HG03039 (cell line): ENCODE results near the gene NEO1.

Source experiments
- ATAC-seq: cut with Tn5 transposase; IDR thresholded peaks from one replicate; pipeline ENCODE4 v1.9.1; 2021; ENCODE audit warnings: mild to moderate bottlenecking, moderate library complexity; ENCODE audit not compliant: unreplicated experiment

The NEO1 gene, protein sequence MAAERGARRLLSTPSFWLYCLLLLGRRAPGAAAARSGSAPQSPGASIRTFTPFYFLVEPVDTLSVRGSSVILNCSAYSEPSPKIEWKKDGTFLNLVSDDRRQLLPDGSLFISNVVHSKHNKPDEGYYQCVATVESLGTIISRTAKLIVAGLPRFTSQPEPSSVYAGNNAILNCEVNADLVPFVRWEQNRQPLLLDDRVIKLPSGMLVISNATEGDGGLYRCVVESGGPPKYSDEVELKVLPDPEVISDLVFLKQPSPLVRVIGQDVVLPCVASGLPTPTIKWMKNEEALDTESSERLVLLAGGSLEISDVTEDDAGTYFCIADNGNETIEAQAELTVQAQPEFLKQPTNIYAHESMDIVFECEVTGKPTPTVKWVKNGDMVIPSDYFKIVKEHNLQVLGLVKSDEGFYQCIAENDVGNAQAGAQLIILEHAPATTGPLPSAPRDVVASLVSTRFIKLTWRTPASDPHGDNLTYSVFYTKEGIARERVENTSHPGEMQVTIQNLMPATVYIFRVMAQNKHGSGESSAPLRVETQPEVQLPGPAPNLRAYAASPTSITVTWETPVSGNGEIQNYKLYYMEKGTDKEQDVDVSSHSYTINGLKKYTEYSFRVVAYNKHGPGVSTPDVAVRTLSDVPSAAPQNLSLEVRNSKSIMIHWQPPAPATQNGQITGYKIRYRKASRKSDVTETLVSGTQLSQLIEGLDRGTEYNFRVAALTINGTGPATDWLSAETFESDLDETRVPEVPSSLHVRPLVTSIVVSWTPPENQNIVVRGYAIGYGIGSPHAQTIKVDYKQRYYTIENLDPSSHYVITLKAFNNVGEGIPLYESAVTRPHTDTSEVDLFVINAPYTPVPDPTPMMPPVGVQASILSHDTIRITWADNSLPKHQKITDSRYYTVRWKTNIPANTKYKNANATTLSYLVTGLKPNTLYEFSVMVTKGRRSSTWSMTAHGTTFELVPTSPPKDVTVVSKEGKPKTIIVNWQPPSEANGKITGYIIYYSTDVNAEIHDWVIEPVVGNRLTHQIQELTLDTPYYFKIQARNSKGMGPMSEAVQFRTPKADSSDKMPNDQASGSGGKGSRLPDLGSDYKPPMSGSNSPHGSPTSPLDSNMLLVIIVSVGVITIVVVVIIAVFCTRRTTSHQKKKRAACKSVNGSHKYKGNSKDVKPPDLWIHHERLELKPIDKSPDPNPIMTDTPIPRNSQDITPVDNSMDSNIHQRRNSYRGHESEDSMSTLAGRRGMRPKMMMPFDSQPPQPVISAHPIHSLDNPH (N-terminal part only)

DNA sequence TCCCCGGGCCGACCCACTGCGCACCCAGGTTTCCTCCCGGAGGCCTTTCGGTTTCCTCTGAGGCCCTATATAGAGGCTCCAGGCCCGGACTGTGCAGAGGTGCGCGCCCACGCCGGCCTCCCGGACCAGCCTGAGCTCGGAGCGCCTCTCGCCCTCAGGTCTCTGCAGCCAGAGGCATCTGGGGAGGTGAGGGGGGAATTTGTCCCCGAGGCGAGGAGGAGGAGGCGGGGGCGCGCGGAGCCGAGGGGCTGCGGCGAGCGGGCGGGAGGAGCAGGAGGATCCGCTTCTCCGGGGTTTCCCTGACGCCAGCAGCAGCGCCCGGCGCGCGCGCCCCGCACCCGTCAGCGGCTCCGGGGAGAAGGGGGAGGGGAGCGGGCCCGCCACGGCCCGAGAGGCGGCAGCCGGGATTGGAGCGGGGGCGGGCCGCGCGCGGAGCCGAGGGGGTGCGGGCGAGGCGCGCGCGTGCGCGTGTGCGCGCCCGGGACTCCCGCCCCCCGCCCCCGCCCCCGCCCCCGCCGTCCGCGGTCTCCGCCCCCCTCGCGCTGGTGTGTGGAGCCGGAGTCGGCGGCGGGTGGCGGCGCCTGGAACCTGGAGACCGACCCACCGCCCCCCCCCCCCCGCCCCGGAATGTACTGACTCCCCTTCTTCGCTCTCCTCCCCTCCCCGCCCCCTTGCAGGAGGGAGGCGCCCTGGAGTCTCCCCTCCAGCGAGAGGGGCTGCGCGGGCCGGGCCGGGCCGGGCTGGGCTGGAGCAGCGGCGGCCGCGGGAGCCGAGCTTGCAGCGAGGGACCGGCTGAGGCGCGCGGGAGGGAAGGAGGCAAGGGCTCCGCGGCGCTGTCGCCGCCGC, at the start of gene NEO1:
TSS of gene NEO1 (plus strand) at position 657 of the 846 bp plus-strand sequence. CDS start 213 bp downstream, outside the sequence.
- peak; percentile 43 for ATAC-seq

- ATAC-seq = no peak
Measured at GRCh38 chr15:73004462-73004861, 47.8 kb upstream of the NEO1 start.

- ATAC-seq = no peak
Measured at GRCh38 chr15:73005032-73005431, 47.2 kb upstream of the NEO1 start.

GRCh38 chr15:73005446-73005845, 46.8 kb upstream of the NEO1 start:
- ATAC-seq = no peak

DNA sequence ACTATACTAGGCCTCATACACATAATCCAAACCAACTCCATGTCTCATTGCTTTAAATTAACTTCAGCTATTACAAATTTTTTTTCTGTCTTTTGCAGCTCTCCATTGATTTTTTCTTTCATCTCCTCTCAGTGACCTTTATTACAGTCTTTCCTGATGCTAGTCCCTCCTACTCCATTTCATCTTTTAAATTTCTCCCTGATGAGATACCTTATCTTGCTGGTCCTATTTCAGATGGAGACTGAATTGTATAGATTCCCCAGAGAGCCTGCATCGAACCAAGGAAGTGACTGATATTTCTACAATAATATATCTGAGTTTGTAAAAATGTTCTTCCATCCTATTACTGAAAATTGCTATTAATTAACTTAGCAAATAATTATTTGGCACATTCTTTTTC, 45.7 kb upstream of the NEO1 start:
- no peak for ATAC-seq

- no peak for ATAC-seq
Measured at GRCh38 chr15:73009066-73010056, 42.9 kb upstream of the NEO1 start.

GRCh38 chr15:73010154-73011152, 41.8 kb upstream of the NEO1 start:
- no peak for ATAC-seq

- no peak for ATAC-seq
Measured at GRCh38 chr15:73014904-73015303, 37.4 kb upstream of the NEO1 start.

GRCh38 chr15:73015493-73015892, 36.8 kb upstream of the NEO1 start:
- no peak for ATAC-seq

DNA sequence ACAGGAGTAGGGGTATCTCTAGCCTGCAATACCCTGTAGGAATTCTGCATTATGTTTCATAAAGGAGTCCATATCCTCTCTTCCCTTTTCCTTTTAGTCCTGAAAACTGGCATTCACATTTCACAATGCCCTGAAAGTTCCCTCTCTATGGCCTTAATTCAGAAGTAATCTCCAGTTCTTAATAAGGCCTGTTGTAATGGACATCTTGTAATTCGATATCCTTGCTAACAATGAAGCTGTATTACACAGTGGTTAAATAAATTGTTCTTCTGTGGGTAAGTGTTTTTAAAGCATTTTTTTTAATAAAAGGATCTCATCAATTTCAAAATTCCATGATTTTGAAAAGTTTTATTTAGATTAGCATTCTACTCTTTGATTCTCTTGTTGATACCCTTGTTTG, 34.3 kb upstream of the NEO1 start:
- ATAC-seq = no peak

DNA sequence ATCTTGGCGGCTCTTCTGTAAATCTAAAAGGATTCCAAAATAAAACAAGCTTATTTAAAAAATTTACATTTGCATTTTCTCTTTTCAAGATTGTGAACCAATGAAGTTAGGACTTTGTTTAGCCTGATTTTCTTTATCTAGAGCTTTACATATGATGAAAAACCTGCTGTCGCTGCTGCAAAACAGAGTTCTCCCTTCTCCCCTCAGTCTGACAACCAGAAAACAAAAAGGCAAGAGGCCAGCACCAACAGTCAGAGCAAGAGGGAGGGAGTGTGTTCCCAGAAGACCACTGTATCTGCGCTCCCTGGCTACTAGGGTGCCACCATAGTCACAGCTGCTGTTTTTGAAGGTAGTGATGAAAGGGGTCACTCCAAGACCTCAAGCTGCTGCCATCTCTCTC, 33.1 kb upstream of the NEO1 start:
- no peak for ATAC-seq

DNA sequence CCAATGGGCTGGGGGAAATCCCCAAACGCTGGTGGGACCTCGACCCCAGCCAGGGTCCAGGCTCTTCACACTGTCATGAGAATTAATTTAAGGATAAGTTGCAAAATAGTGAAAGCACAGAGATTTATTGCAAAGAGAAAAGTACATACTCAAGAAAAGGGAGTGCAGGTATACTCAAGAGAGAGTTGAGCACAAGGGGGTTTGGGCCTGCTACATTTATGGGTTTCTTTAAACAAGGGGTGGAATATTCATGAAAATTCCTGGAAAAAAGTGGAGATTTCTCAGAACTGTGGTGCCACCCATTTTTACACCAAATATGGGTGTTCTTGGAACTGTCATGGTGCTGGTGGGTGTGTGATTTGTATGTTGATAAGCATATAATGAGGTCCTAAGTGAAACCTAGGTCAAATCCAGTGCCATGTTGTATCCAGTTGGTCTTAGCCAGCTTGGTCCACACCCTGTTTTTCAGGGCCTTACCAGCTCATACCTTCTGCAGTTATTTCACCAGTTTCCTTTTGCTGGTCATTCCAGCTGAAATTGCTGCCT, 32.6 kb upstream of the NEO1 start:
- no peak for ATAC-seq

DNA sequence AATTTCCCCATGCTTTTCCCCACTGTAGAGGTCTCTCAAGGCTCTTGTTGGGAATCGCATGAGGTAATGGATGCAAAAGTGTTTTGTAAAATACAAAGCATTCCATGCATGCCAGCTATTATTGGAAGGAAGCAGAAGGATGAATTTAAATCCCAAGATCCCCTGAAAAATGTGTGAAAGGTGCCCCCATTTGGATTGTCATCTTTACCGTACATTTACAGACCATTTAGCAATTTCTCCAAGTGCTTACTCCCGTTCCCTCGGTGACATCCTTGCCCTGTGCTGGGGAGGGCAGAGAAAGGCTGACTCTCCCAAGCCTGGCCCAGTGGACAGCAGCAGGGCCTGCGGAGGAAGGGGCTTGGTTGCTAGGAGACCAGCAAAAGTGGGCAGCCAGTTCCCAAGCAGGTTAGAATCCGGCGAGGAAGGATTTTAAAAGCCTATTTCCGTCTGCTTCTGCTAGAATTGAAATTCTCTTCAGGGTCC, 31.1 kb upstream of the NEO1 start:
- no peak for ATAC-seq

GRCh38 chr15:73022161-73022560, 30.1 kb upstream of the NEO1 start:
- ATAC-seq = no peak

- no peak for ATAC-seq
Measured at GRCh38 chr15:73023071-73023470, 29.2 kb upstream of the NEO1 start.

- ATAC-seq = no peak
Measured at GRCh38 chr15:73024168-73024567, 28.1 kb upstream of the NEO1 start.

- ATAC-seq = no peak
Measured at GRCh38 chr15:73026511-73027054, 25.7 kb upstream of the NEO1 start.
